Testis (tissue), 3 donors: ENCODE measurements around the gene NEURL1. TPM values are rescaled to one million over a fixed set of nuclear protein-coding genes. Genes with fewer than 3 reads are reported as not detected.

ENCODE experiments used
- DNase-seq: peaks from one replicate; pipeline ENCODE4 v3.0.0-alpha.2; 2019
- H3K27ac ChIP-seq, 2 donors: fragments of 200-600 bp; sonication (generic); one replicate each; pipeline ENCODE4 v1.5.1; 2019
- H3K27me3 ChIP-seq: fragments of 200-600 bp; sonication (generic); one replicate; pipeline ENCODE4 v1.5.1; 2019
- H3K36me3 ChIP-seq: fragments of 200-600 bp; sonication (generic); one replicate; pipeline ENCODE4 v1.5.1; 2017; ENCODE audit warnings: low read depth; ENCODE audit errors: missing control alignments
- H3K4me1 ChIP-seq: fragments of 200-600 bp; sonication (generic); one replicate; pipeline ENCODE4 v1.5.1; 2019
- H3K4me3 ChIP-seq, 2 donors: fragments of 200-600 bp; sonication (generic); one replicate each; pipeline ENCODE4 v1.5.1; 2017 to 2019
- H3K9me3 ChIP-seq: fragments of 200-600 bp; sonication (generic); one replicate; pipeline ENCODE4 v1.5.1; 2017
- POLR2A ChIP-seq: fragments of 450-650 bp; IDR thresholded peaks from one replicate; pipeline ENCODE4 v1.6.1; 2017; ENCODE audit warnings: antibody characterized with exemption, mild to moderate bottlenecking, moderate library complexity
- WGBS, 2 donors: methylation state at CpG; one replicate each; pipeline ENCODE4 v1.1.5; 2018; 5-methylcytosine and 5-hydroxymethylcytosine counted together
- intact Hi-C: fragments of 100-400 bp; cut with DNase I; formaldehyde crosslinking; loops from one replicate; pipeline ENCODE4 v1.15.1; 2023; ENCODE audit warnings: low total_unique reads
- polyA plus RNA-seq: library from polyadenylated mRNA; stranded (reverse); fragments of 350-450 nt; fragmentation: Illumina TruSeq; extraction: RNeasy Lipid Tissue Mini Kit (QIAGEN cat#74804); gene quantifications from one replicate; pipeline ENCODE4 v1.2.3, GENCODE V29; 2014; ENCODE audit warnings: low read depth, low replicate concordance; ENCODE audit not compliant: insufficient read depth
- total RNA-seq, 2 donors: library from RNA; depleted of rRNA; stranded (reverse); fragments of >200 nt; gene quantifications; one replicate each; pipeline ENCODE4 v1.2.3, GENCODE V29; 2016
- TF ChIP-seq, protein P1 (sequence below), 3 experiments: fragments of 450-650 bp in 2 of 3; fragments of 200-600 bp in 1 of 3; sonication (generic) in 1 of 3; IDR thresholded peaks; one replicate each; pipeline ENCODE4 v1.5.1; 2016 to 2019; ENCODE audit warnings: antibody characterized with exemption in 3 of 3, mild to moderate bottlenecking in 2 of 3, moderate library complexity in 1 of 3

The NEURL1 gene
- total and polyA plus RNA-seq, 3 donors from 2014 or later, result 17.8 to 21.9 (median 19.8) TPM

DNA sequence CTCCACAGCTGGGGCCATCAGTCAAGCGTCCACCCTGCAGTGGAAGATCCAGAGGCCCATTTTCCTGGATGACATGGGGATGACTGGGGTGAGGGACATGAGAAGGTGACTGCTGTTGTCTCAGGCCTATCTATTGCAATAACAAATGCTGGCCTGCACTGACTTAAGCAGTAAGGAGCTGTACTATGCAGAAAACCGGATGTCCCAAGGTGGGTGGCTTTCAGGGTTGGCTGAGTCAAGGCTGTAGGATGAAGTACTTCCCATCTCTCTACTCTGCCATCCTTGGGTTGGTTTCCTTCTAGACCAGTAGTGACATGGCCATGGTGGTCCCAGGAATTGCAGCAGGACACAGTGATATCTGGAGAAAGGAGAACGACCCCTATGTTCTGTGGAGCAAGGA lies 48.1 kb downstream of the NEURL1 start:
- no peak for TF ChIP-seq POLR2A
- H3K27me3 ChIP-seq, result no peaks in the 10 kb centered on the region
- no peak overlapping the region for H3K27ac ChIP-seq
- peak; percentile 9 for DNase-seq
- no peaks in the 10 kb centered on the region for H3K36me3 ChIP-seq
- peaks cover 5% of the 10 kb centered on the region for H3K4me1 ChIP-seq
- intact Hi-C loops, result no loop called here
- WGBS, 2 donors, result 91 to 92% methylated on average over 3 of the region's 3 CpGs
- no peak overlapping the region for H3K4me3 ChIP-seq
- H3K9me3 ChIP-seq, result no peaks in the 10 kb centered on the region

DNA sequence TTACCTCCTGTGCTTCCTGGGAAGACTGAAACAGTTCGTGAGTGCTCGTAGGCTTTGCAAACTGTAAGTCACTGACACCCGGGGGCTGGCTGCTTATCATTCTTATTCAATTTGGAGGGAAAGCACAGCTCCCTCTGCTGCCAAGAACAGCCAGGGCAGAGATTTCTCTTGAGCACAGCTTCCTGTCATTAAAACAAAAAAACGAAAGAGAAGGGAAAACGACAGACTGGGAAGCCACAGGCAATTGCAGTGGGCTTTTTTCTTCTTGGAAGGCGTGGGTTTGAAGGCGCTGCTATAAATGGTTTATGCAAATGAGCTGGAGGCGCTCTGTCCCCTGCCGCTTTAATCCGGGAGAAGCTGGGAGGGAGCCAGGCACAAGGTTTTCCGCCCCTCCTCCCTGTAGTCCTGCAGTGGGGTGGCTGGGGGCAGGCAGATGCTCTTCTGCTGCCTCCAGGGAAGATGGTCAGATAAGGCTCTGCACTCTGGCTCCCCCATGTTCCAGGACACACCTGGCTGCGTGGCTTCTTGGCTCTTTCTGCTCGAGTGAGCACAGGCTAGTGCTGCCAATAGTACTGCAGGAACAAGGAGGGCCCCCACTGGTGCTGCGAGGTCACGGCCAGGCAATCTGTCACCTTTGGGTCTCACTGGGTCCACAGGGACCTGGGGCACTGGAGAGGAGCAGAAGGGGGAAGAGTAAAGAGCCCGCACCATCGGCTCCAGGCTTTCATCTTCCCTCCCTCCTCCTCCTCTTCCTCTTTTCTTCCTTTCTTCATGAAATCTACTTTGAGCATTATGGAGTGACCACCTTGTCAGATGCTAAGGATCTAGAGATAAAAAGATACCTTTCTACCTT lies 49.5 kb downstream of the NEURL1 start:
- H3K27me3 ChIP-seq, result no peaks in the 10 kb centered on the region
- no peaks in the 10 kb centered on the region for H3K36me3 ChIP-seq
- peak; percentile 53 for DNase-seq
- TF ChIP-seq, protein P1, sequence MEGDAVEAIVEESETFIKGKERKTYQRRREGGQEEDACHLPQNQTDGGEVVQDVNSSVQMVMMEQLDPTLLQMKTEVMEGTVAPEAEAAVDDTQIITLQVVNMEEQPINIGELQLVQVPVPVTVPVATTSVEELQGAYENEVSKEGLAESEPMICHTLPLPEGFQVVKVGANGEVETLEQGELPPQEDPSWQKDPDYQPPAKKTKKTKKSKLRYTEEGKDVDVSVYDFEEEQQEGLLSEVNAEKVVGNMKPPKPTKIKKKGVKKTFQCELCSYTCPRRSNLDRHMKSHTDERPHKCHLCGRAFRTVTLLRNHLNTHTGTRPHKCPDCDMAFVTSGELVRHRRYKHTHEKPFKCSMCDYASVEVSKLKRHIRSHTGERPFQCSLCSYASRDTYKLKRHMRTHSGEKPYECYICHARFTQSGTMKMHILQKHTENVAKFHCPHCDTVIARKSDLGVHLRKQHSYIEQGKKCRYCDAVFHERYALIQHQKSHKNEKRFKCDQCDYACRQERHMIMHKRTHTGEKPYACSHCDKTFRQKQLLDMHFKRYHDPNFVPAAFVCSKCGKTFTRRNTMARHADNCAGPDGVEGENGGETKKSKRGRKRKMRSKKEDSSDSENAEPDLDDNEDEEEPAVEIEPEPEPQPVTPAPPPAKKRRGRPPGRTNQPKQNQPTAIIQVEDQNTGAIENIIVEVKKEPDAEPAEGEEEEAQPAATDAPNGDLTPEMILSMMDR (IDR thresholded peaks at IDR 0.05), result peak in 1 of 3 experiments; percentile 9
- TF ChIP-seq POLR2A, result no peak
- H3K4me1 ChIP-seq, result peaks cover 5% of the 10 kb centered on the region
- intact Hi-C loops, result no loop called here
- no peak overlapping the region for H3K27ac ChIP-seq
- no peak overlapping the region for H3K4me3 ChIP-seq
- 25 to 27% methylated on average over 17 of the region's 17 CpGs for WGBS, 2 donors
- no peaks in the 10 kb centered on the region for H3K9me3 ChIP-seq

DNA sequence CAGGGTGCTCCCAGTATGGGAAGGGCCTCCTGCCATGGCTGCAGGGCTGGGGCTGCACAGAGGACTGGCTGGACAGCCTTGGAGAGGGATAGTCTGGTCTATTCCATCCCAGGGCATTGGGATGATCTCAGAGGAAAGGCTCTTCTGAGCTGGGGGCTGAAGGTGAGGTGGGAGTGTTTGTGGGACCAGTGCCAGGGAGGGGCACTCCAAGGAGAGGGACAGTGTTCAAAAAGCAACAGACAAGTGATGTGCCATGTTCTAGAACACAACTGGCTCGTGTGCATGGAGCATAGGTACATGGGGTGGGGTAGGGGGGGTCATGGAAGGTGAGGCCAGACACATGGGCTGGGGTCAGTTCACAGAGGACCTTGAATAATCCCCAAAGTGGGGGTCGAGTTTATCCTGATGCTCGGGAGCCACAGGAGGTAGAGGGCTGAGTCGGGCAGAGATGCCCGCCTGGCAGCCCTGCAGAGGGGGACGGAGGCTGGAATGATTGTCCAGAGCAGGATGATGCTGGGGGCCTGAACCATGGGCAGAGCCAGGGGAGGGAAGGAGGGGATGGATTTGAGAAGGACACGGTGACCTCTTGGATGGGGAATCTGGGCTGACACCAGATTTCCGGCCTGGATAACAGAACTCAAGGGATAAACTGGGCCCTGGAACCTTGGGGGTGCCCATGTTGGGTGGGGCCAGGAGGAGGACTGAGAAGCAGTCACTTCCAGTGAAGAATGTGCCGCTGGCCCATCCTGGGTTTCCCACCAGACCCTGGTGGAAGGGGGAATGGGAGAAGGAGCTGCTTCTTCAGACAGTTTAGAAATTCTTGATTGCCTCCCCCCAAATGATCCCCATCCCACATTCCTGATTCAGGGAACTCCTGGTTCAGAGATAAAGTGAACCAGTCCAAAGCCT lies 50.4 kb downstream of the NEURL1 start:
- H3K4me3 ChIP-seq, result no peak overlapping the region
- no peak for DNase-seq
- WGBS, 2 donors, result 88 to 93% methylated on average over 9 of the region's 9 CpGs
- no peaks in the 10 kb centered on the region for H3K9me3 ChIP-seq
- TF ChIP-seq, protein P1 (IDR thresholded peaks at IDR 0.05), result no peak
- no peak for TF ChIP-seq POLR2A
- H3K27me3 ChIP-seq, result no peaks in the 10 kb centered on the region
- H3K36me3 ChIP-seq, result no peaks in the 10 kb centered on the region
- intact Hi-C loops, result no loop called here
- no peak overlapping the region for H3K27ac ChIP-seq
- peaks cover 5% of the 10 kb centered on the region for H3K4me1 ChIP-seq

DNA sequence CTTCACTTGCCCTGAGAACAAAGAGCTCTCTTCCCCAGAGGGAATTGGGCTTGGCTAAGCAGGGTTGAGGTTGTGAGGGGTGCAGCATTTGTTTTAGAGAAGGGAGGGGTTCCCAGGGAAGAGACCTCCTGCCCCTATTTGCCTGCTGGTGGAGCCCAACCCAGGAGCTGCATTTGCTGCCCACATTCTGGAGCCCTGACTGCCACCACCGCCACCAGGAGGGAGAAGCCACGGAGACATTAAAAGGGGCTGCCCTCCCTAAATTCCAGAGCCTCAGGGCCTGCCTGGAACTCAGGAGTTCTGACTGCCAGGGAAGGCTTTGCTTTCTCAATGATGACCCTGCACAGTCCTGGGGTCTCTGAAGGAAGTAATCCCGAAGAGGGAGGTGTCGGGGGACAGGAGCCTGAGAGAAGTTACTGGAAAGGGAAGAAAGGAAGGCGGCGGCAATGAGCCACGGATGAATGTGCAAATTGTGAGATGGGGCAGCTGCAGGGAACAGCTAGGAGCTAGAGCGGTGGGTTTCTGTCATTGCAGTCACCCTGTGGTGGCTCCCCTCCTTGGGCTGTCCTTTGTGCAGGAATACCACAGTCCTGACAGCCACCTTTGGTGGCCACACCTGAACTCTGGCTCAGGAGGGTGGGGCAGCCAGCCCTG lies 51.3 kb downstream of the NEURL1 start:
- Histone ChIP-seq H3K4me1 (peaks cover 5% of the 10 kb centered on the region), H3K36me3 (no peaks in the 10 kb centered on the region), H3K9me3 (no peaks in the 10 kb centered on the region), H3K27ac (no peak overlapping the region), H3K27me3 (no peaks in the 10 kb centered on the region), H3K4me3 (no peak overlapping the region)
- intact Hi-C loops, result no loop called here
- WGBS, 2 donors, result 91 to 93% methylated on average over 4 to 8 of the region's 8 CpGs
- no peak for TF ChIP-seq POLR2A
- TF ChIP-seq, protein P1 (IDR thresholded peaks at IDR 0.05), result no peak
- DNase-seq, result no peak

DNA sequence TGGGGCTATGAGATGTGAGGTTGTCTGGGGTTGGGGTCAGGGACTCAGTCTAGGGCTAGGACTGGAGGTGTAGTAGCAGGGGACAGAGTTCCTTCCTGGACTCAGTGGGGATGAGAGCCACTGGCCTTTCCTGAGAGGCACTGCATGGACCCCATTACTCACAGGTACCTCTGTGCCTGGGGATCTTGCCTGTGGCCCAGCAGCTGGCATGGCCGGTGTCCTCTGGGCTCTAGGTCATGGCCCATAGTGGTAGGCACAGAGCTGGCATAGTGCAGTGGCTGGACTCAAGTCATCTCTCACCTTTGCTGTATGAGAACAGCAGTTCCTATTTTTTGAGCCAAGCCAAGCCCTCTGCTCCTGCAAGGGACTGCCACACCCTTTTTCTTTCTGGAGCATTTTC lies 51.9 kb downstream of the NEURL1 start:
- no peaks in the 10 kb centered on the region for H3K36me3 ChIP-seq
- no peak overlapping the region for H3K27ac ChIP-seq
- WGBS, 2 donors, result 100% methylated on average over 1 of the region's 1 CpG
- TF ChIP-seq POLR2A, result no peak
- TF ChIP-seq, protein P1 (IDR thresholded peaks at IDR 0.05), result no peak
- H3K4me1 ChIP-seq, result peaks cover 5% of the 10 kb centered on the region
- no peaks in the 10 kb centered on the region for H3K9me3 ChIP-seq
- intact Hi-C loops, result no loop called here
- H3K4me3 ChIP-seq, result no peak overlapping the region
- no peak for DNase-seq
- no peaks in the 10 kb centered on the region for H3K27me3 ChIP-seq
